ENCODE results near the gene PLA1A. TPM values are rescaled to one million over a fixed set of nuclear protein-coding genes. Genes with fewer than 3 reads are reported as not detected.
A peak's percentile ranks its signal among the peaks of the same experiment; 100 is the strongest.

Gene PLA1A
- total RNA-seq, 5 donors from 2014 or later (not counting 1 experiment from before 2014, with no cell fraction given), result not detected

GRCh38 chr3:119660474-119661440 is 63.1 kb downstream of the PLA1A start, which contains the start of gene POPDC2:
POPDC2 (minus strand) TSS chr3:119660589; CDS start chr3:119660423, 166 bp downstream.
- Histone ChIP-seq H3K4me3 (ENCODE audit: control insufficient read depth in 1 of 2, extremely low read depth in 1 of 2, low read length in 1 of 2) (no peak within 1 kb of the TSS), H3K9me3 (no peaks in the 10 kb centered on the region), H3K36me3 (ENCODE audit: control insufficient read depth in 2 of 2, extremely low read depth in 1 of 2, insufficient read depth in 1 of 2, low read length in 1 of 2) (peaks cover 3 to 10% of the 10 kb centered on the region in 2 donors), H3K4me1 (ENCODE audit: control insufficient read depth in 1 of 2, extremely low read depth in 1 of 2, insufficient read depth in 2 of 2, low read length in 2 of 2) (no peaks in the 10 kb centered on the region), H3K27me3 (replicated peaks in 1 of 2; ENCODE audit: control insufficient read depth in 2 of 2, extremely low read depth in 1 of 2, insufficient read depth in 2 of 2, low read length in 1 of 2) (no peaks in the 10 kb centered on the region), H3K27ac (ENCODE audit: low read length) (no peak within 1 kb of the TSS)
- no peak within 1 kb of the TSS for H3K4me3 Mint-ChIP-seq
- no peaks in the 10 kb centered on the region for H3K9me3 Mint-ChIP-seq
- no peaks in the 10 kb centered on the region for H3K4me1 Mint-ChIP-seq
- no peaks in the 10 kb centered on the region for H3K27me3 Mint-ChIP-seq
- ChIA-PET CTCF (interaction anchor here in 1 of 2 donors (1.2 kb wide), 1 partner anchor 10 kb away, joined by 3 read pairs; no protein-coding TSS in a partner anchor), POLR2A (interaction anchor here in 1 of 2 donors (0.5 kb wide), 2 partner anchors 24 to 513 kb away, joined by 4 read pairs; no protein-coding TSS in a partner anchor)
- DNase-seq (no peak), ATAC-seq (replicated peaks in 1 of 4) (no peak)
- 100% methylated on average over 2 of the region's 9 CpGs for WGBS (ENCODE audit: insufficient coverage)
- peaks cover 34% of the 10 kb centered on the region for H3K36me3 Mint-ChIP-seq
- H3K27ac Mint-ChIP-seq, result no peak within 1 kb of the TSS

GRCh38 chr3:119662604-119663373 is 65.1 kb downstream of the PLA1A start:
- Histone ChIP-seq H3K27ac (ENCODE audit: low read length) (no peak overlapping the region), H3K9me3 (no peaks in the 10 kb centered on the region), H3K4me3 (ENCODE audit: control insufficient read depth in 1 of 2, extremely low read depth in 1 of 2, low read length in 1 of 2) (no peak overlapping the region), H3K27me3 (replicated peaks in 1 of 2; ENCODE audit: control insufficient read depth in 2 of 2, extremely low read depth in 1 of 2, insufficient read depth in 2 of 2, low read length in 1 of 2) (no peaks in the 10 kb centered on the region), H3K36me3 (ENCODE audit: control insufficient read depth in 2 of 2, extremely low read depth in 1 of 2, insufficient read depth in 1 of 2, low read length in 1 of 2) (peaks cover 3% of the 10 kb centered on the region in 2 donors), H3K4me1 (ENCODE audit: control insufficient read depth in 1 of 2, extremely low read depth in 1 of 2, insufficient read depth in 2 of 2, low read length in 2 of 2) (no peaks in the 10 kb centered on the region)
- Mint-ChIP-seq H3K27ac (no peak overlapping the region), H3K9me3 (no peaks in the 10 kb centered on the region), H3K4me1 (no peaks in the 10 kb centered on the region), H3K36me3 (peaks cover 20% of the 10 kb centered on the region), H3K4me3 (no peak overlapping the region), H3K27me3 (no peaks in the 10 kb centered on the region)
- POLR2A ChIA-PET, result no interaction called here
- ATAC-seq (replicated peaks in 1 of 4), result no peak
- no peak for DNase-seq
- WGBS (ENCODE audit: insufficient coverage), result no CpG with 5 or more reads among the region's 1 CpG
- CTCF ChIA-PET, result interaction anchor here in 1 of 2 donors (0.7 to 0.8 kb wide), 2 partner anchors 33 to 249 kb away, joined by 3 to 4 read pairs; no protein-coding TSS in a partner anchor

- DNase-seq (no peak), ATAC-seq (replicated peaks in 1 of 4) (no peak)
- H3K27me3 ChIP-seq (replicated peaks in 1 of 2; ENCODE audit: control insufficient read depth in 2 of 2, extremely low read depth in 1 of 2, insufficient read depth in 2 of 2, low read length in 1 of 2), result no peaks in the 10 kb centered on the region
- no peaks in the 10 kb centered on the region for H3K27me3 Mint-ChIP-seq
- no peaks in the 10 kb centered on the region for H3K4me1 ChIP-seq (ENCODE audit: control insufficient read depth in 1 of 2, extremely low read depth in 1 of 2, insufficient read depth in 2 of 2, low read length in 2 of 2)
- H3K4me1 Mint-ChIP-seq, result no peaks in the 10 kb centered on the region
- H3K27ac ChIP-seq (ENCODE audit: low read length), result no peak overlapping the region
- no peak overlapping the region for H3K4me3 ChIP-seq (ENCODE audit: control insufficient read depth in 1 of 2, extremely low read depth in 1 of 2, low read length in 1 of 2)
- CTCF ChIA-PET, result interaction anchor here in 1 of 2 donors (0.8 kb wide), 1 partner anchor 32 kb away, joined by 4 read pairs; no protein-coding TSS in a partner anchor
- POLR2A ChIA-PET, result no interaction called here
- peaks cover 15% of the 10 kb centered on the region for H3K36me3 Mint-ChIP-seq
- WGBS (ENCODE audit: insufficient coverage), result no CpG with 5 or more reads among the region's 2 CpGs
- H3K27ac Mint-ChIP-seq, result no peak overlapping the region
- no peaks in the 10 kb centered on the region for H3K9me3 Mint-ChIP-seq
- no peak overlapping the region for H3K4me3 Mint-ChIP-seq
- peaks cover 3 to 7% of the 10 kb centered on the region in 2 donors for H3K36me3 ChIP-seq (ENCODE audit: control insufficient read depth in 2 of 2, extremely low read depth in 1 of 2, insufficient read depth in 1 of 2, low read length in 1 of 2)
- H3K9me3 ChIP-seq, result no peaks in the 10 kb centered on the region
Measured at GRCh38 chr3:119663885-119664284, 66.2 kb downstream of the PLA1A start.

- ChIA-PET CTCF (no interaction called here), POLR2A (interaction anchor here in 1 of 2 donors (0.5 kb wide), 1 partner anchor 548 kb away, joined by 3 read pairs; no protein-coding TSS in a partner anchor)
- Mint-ChIP-seq H3K4me1 (no peaks in the 10 kb centered on the region), H3K27ac (peak overlapping the region in 1 of 2 donors; percentile 1), H3K36me3 (peaks cover 12% of the 10 kb centered on the region), H3K9me3 (no peaks in the 10 kb centered on the region), H3K4me3 (no peak overlapping the region), H3K27me3 (no peaks in the 10 kb centered on the region)
- H3K36me3 ChIP-seq (ENCODE audit: control insufficient read depth in 2 of 2, extremely low read depth in 1 of 2, insufficient read depth in 1 of 2, low read length in 1 of 2), result peaks cover 3 to 8% of the 10 kb centered on the region in 2 donors
- 84% methylated on average over 3 of the region's 4 CpGs for WGBS (ENCODE audit: insufficient coverage)
- no peaks in the 10 kb centered on the region for H3K27me3 ChIP-seq (replicated peaks in 1 of 2; ENCODE audit: control insufficient read depth in 2 of 2, extremely low read depth in 1 of 2, insufficient read depth in 2 of 2, low read length in 1 of 2)
- no peak for DNase-seq
- no peaks in the 10 kb centered on the region for H3K4me1 ChIP-seq (ENCODE audit: control insufficient read depth in 1 of 2, extremely low read depth in 1 of 2, insufficient read depth in 2 of 2, low read length in 2 of 2)
- no peak overlapping the region for H3K4me3 ChIP-seq (ENCODE audit: control insufficient read depth in 1 of 2, extremely low read depth in 1 of 2, low read length in 1 of 2)
- H3K9me3 ChIP-seq, result no peaks in the 10 kb centered on the region
- no peak overlapping the region for H3K27ac ChIP-seq (ENCODE audit: low read length)
- ATAC-seq (replicated peaks in 1 of 4), result no peak
Measured at GRCh38 chr3:119664370-119664769, 66.7 kb downstream of the PLA1A start.

- Mint-ChIP-seq H3K4me3 (no peak overlapping the region), H3K36me3 (peaks cover 9% of the 10 kb centered on the region), H3K4me1 (peaks cover 0 to 1% (median under 1%) of the 10 kb centered on the region in 3 donors), H3K27me3 (no peaks in the 10 kb centered on the region), H3K27ac (no peak overlapping the region), H3K9me3 (no peaks in the 10 kb centered on the region)
- no peaks in the 10 kb centered on the region for H3K4me1 ChIP-seq (ENCODE audit: control insufficient read depth in 1 of 2, extremely low read depth in 1 of 2, insufficient read depth in 2 of 2, low read length in 2 of 2)
- no peaks in the 10 kb centered on the region for H3K9me3 ChIP-seq
- H3K4me3 ChIP-seq (ENCODE audit: control insufficient read depth in 1 of 2, extremely low read depth in 1 of 2, low read length in 1 of 2), result no peak overlapping the region
- no peak for ATAC-seq (replicated peaks in 1 of 4)
- no peaks in the 10 kb centered on the region for H3K27me3 ChIP-seq (replicated peaks in 1 of 2; ENCODE audit: control insufficient read depth in 2 of 2, extremely low read depth in 1 of 2, insufficient read depth in 2 of 2, low read length in 1 of 2)
- POLR2A ChIA-PET, result interaction anchor here in 1 of 2 donors (0.5 kb wide), 1 partner anchor 547 kb away, joined by 3 read pairs; no protein-coding TSS in a partner anchor
- peaks cover 3 to 6% of the 10 kb centered on the region in 2 donors for H3K36me3 ChIP-seq (ENCODE audit: control insufficient read depth in 2 of 2, extremely low read depth in 1 of 2, insufficient read depth in 1 of 2, low read length in 1 of 2)
- CTCF ChIA-PET, result no interaction called here
- DNase-seq, result no peak
- no peak overlapping the region for H3K27ac ChIP-seq (ENCODE audit: low read length)
- 91% methylated on average over 3 of the region's 4 CpGs for WGBS (ENCODE audit: insufficient coverage)
Measured at GRCh38 chr3:119664850-119665379, 67.2 kb downstream of the PLA1A start.

Measured in T-cell (primary cell).